Measurements from ENCODE around the gene SIGLEC5.

The SIGLEC5 gene

GRCh38 chr19:51587264-51588191 is 42.7 kb downstream of the SIGLEC5 start:
- no peak for DNase-seq

- DNase-seq, result no peak
These were observed 43.4 kb downstream of the SIGLEC5 start for GRCh38 chr19:51586799-51587198.

- DNase-seq, result no peak
These were observed 44.0 kb downstream of the SIGLEC5 start for GRCh38 chr19:51586103-51586728.

GRCh38 chr19:51576850-51577249 is 53.4 kb downstream of the SIGLEC5 start:
- DNase-seq, result no peak

- no peak for DNase-seq
These were observed 56.9 kb downstream of the SIGLEC5 start for GRCh38 chr19:51573331-51573730.

GRCh38 chr19:51572908-51573307 is 57.3 kb downstream of the SIGLEC5 start:
- no peak for DNase-seq

GRCh38 chr19:51572410-51572809 is 57.8 kb downstream of the SIGLEC5 start:
- DNase-seq, result no peak

GRCh38 chr19:51571599-51571998 is 58.6 kb downstream of the SIGLEC5 start:
- no peak for DNase-seq

- peak; percentile 86 for DNase-seq
These were observed 59.1 kb downstream of the SIGLEC5 start, which contains the start of gene ZNF175 for GRCh38 chr19:51570962-51571575. Gene ZNF175 (plus strand): TSS chr19:51571283. CDS start chr19:51573330, 2,047 bp downstream.

- no peak for DNase-seq
These were observed 61.7 kb downstream of the SIGLEC5 start for GRCh38 chr19:51568456-51568855.

- no peak for DNase-seq
These were observed 62.6 kb downstream of the SIGLEC5 start for GRCh38 chr19:51567583-51567982.

GRCh38 chr19:51566489-51567100 is 63.6 kb downstream of the SIGLEC5 start:
- DNase-seq, result no peak

- no peak for DNase-seq
These were observed 64.6 kb downstream of the SIGLEC5 start for GRCh38 chr19:51565583-51565982.

GRCh38 chr19:51564791-51565190 is 65.4 kb downstream of the SIGLEC5 start:
- DNase-seq, result no peak

Measured in CD4-positive, alpha-beta T cell treated with Interferon gamma for 1 hour (primary cell).